Kidney epithelial cell (primary cell): Measurements from ENCODE around the gene OR6K2. TPM values are rescaled to one million over a fixed set of nuclear protein-coding genes. Genes with fewer than 3 reads are reported as not detected.
"Not testable (repeated sequence)": the region's sequence is repeated elsewhere in the genome, so short reads cannot be mapped to it uniquely, and the experiment has no call there.

Experiments used
- DNase-seq: peaks from one replicate; pipeline ENCODE4 v3.0.0-alpha.2; 2010; ENCODE audit warnings: low read depth
- H3K27me3 ChIP-seq: 2 replicates; pipeline ENCODE4 v1.6.0; 2011; ENCODE audit warnings: low read length; ENCODE audit not compliant: control insufficient read depth, insufficient read depth
- H3K36me3 ChIP-seq: 2 replicates; pipeline ENCODE4 v1.5.1; 2011; ENCODE audit warnings: low read length; ENCODE audit not compliant: control insufficient read depth, insufficient read depth
- H3K4me3 ChIP-seq: 2 replicates; pipeline ENCODE4 v1.5.1; 2011; ENCODE audit warnings: low read depth, mild to moderate bottlenecking, control low read depth, low read length
- total RNA-seq: library from RNA; depleted of rRNA; stranded (reverse); fragments of >200 nt; gene quantifications from 2 replicates; pipeline ENCODE4 v1.2.3, GENCODE V29; 2015
- TF ChIP-seq, protein P1 (sequence below): IDR thresholded peaks from 2 replicates; pipeline ENCODE4 v1.5.1; 2011; ENCODE audit warnings: mild to moderate bottlenecking, moderate library complexity, low read length, control low read depth, inconsistent platforms; ENCODE audit not compliant: insufficient read depth, poor library complexity, severe bottlenecking

Gene OR6K2
- total RNA-seq, 1 donor from 2014 or later = not detected

GRCh38 chr1:158714754-158715153 is 14.3 kb upstream of the OR6K2 start:
- Histone ChIP-seq H3K4me3 (no peak overlapping the region), H3K27me3 (no peaks in the 10 kb centered on the region), H3K36me3 (no peaks in the 10 kb centered on the region)
- TF ChIP-seq, protein P1, sequence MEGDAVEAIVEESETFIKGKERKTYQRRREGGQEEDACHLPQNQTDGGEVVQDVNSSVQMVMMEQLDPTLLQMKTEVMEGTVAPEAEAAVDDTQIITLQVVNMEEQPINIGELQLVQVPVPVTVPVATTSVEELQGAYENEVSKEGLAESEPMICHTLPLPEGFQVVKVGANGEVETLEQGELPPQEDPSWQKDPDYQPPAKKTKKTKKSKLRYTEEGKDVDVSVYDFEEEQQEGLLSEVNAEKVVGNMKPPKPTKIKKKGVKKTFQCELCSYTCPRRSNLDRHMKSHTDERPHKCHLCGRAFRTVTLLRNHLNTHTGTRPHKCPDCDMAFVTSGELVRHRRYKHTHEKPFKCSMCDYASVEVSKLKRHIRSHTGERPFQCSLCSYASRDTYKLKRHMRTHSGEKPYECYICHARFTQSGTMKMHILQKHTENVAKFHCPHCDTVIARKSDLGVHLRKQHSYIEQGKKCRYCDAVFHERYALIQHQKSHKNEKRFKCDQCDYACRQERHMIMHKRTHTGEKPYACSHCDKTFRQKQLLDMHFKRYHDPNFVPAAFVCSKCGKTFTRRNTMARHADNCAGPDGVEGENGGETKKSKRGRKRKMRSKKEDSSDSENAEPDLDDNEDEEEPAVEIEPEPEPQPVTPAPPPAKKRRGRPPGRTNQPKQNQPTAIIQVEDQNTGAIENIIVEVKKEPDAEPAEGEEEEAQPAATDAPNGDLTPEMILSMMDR = no peak
- DNase-seq = no peak

DNA sequence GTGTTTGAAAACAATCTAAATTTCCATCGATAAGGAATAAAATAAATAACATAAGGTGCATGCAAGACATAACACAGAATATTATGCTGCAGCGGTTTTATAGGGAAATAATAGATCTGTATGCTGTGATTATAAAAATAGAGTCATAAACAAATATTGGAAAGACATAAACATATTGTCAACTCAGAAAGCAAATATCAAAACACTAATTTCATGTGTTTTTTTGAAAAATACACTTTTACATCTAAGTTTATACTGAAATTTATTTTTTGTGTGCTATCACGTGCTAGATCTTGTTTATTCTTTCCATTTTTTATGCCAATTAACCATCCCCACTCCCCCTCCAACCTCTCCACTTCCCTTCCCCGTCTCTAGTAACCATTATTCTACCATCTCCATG is 10.6 kb upstream of the OR6K2 start:
- Histone ChIP-seq H3K27me3 (no peaks in the 10 kb centered on the region), H3K36me3 (no peaks in the 10 kb centered on the region), H3K4me3 (no peak overlapping the region)
- DNase-seq = no peak
- TF ChIP-seq, protein P1 = no peak

DNA sequence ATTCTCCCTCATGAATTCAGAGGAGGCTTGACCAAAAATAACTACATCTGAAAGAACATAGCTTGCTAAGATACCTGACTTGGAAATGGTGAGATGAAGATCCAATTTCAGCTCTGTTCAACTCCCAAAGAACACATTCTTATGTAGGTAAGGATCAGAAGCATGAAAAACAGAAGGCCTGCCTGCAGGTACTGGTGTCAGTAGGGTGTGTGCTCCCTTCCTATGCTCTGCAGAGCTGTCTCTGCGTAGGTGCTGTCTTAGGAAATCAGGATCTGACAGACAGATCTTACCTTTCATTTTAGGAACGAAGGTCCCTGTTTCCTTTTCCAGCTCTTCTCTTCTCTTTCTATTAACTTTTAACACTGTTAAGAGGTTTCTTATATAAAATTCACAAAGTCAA is 5.6 kb upstream of the OR6K2 start:
- Histone ChIP-seq H3K4me3 (no peak overlapping the region), H3K36me3 (no peaks in the 10 kb centered on the region), H3K27me3 (no peaks in the 10 kb centered on the region)
- TF ChIP-seq, protein P1 = no peak
- no peak for DNase-seq

DNA sequence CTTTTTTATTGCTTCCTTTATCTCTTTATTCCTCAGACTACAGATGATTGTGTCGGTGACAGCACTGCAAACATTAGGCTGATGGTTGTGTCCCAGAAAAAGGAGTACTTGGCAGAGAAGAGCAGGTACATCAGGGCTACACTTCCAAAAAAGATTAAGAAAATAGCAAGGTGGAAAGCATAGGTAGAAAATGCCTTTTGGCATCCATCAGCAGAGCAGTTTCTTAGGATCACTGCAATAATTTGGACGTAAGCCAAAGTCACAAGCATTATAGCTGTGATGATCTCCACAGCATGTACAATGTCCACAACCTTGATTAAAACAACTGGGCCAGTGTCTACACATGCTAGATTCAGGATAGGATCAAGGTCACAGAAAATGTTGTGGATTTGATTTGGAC is 5.9 kb downstream of the OR6K2 start:
- no peak for DNase-seq
- no peaks in the 10 kb centered on the region for H3K27me3 ChIP-seq
- TF ChIP-seq, protein P1 = no peak
- H3K4me3 ChIP-seq = no peak overlapping the region
- H3K36me3 ChIP-seq = no peaks in the 10 kb centered on the region

DNA sequence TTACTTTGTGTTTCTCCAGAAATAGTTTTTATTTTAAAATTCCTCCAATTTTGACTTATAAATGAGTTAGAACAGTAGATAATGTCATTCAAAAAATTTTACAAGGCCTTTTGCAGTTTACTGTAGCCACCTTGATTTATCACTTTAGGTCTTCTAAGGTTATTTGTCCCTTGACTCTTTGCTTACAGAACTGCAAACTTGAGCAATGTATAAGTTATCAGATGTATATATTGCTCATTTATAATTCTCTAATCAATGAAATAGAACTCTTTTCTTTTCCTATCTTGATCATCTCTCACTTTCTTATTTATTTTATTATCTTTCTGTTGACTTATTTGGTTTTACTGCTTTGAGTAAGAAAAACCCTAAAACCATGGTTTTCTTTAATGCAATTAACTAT is 8.1 kb downstream of the OR6K2 start:
- TF ChIP-seq, protein P1 = no peak
- DNase-seq = no peak
- Histone ChIP-seq H3K36me3 (no peaks in the 10 kb centered on the region), H3K27me3 (no peaks in the 10 kb centered on the region), H3K4me3 (no peak overlapping the region)

DNA sequence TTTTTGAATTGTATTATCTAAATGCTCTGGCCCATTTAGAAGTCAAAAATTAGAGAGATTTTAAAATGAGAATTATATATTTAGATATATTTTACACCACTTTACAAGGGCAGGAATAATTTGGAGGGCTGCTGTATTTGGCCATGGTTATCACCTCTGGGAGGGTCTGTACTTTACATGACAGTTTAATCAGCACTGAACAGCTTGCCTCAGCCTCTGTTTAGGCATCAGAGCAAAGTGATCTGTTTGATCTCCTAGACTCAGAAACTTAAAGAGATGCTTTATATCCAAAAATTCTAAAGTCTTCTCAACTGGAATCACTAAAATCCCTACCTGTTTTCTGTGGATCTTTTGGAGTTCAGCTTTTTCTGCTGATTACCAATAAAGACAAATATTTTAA is 8.5 kb downstream of the OR6K2 start:
- H3K27me3 ChIP-seq = no peaks in the 10 kb centered on the region
- no peaks in the 10 kb centered on the region for H3K36me3 ChIP-seq
- no peak overlapping the region for H3K4me3 ChIP-seq
- TF ChIP-seq, protein P1 = no peak
- no peak for DNase-seq

DNA sequence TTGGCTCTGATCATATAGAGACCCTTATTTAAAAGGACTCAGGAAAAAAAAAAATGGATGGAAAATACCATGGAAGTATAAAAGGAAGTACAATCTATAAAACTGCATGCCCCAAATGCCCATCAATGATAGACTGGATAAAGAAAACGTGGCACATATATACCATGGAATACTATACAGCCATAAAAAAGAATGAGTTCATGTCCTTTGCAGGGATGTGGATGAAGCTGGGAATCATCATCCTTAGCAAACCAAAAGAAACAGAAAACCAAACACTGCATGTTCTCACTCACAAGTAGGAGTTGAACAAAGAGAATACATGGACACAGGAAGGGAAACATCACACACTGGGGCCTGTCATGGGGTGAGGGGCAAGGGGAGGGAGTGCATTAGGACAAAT is 9.3 kb downstream of the OR6K2 start:
- not testable (repeated sequence) for DNase-seq, H3K27me3 ChIP-seq, H3K4me3 ChIP-seq, H3K36me3 ChIP-seq
